ENCODE data around the gene SLC51B. TPM values are rescaled to one million over a fixed set of nuclear protein-coding genes. Genes with fewer than 3 reads are reported as not detected.

SLC51B gene
- total RNA-seq, 4 donors from 2014 or later = not detected

DNA sequence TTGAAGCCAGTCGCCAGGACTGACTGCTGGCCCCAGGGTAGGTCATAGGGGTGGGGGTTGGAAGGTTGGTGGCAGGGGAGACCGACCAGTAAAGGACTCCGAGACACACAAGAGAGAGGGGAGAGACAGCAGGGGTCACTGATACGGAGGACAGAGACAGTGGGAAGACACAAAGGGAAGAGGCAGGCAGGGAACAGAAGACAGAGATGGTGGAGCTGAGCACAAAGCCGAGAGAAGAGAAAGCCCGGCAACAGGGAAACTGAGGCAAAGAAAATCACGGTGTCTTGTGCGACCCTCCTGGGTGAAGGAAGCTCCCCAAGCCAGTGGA lies 22.1 kb downstream of the SLC51B start:
- in situ Hi-C loops (cut with MboI; ENCODE audit: low sequenced_read_pairs in 4 of 4) (no loop called here), intact Hi-C loops (cut with DNase I; ENCODE audit: low total_unique reads) (no loop called here)
- no peak for TF ChIP-seq POLR2A (IDR thresholded peaks at IDR 0.05)
- TF ChIP-seq, protein P1, sequence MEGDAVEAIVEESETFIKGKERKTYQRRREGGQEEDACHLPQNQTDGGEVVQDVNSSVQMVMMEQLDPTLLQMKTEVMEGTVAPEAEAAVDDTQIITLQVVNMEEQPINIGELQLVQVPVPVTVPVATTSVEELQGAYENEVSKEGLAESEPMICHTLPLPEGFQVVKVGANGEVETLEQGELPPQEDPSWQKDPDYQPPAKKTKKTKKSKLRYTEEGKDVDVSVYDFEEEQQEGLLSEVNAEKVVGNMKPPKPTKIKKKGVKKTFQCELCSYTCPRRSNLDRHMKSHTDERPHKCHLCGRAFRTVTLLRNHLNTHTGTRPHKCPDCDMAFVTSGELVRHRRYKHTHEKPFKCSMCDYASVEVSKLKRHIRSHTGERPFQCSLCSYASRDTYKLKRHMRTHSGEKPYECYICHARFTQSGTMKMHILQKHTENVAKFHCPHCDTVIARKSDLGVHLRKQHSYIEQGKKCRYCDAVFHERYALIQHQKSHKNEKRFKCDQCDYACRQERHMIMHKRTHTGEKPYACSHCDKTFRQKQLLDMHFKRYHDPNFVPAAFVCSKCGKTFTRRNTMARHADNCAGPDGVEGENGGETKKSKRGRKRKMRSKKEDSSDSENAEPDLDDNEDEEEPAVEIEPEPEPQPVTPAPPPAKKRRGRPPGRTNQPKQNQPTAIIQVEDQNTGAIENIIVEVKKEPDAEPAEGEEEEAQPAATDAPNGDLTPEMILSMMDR (IDR thresholded peaks at IDR 0.05 in 4 of 5, conservative IDR thresholded peaks at IDR 0.05 in 1 of 5) = no peak
- Histone ChIP-seq H3K9me3 (no peaks in the 10 kb centered on the region), H3K4me1 (peaks cover 34 to 39% of the 10 kb centered on the region in 2 donors), H3K27me3 (peaks cover 0 to 2% (median 0%) of the 10 kb centered on the region in 3 donors), H3K36me3 (no peaks in the 10 kb centered on the region), H3K4me3 (peak overlapping the region; percentile 40 to 54 (median 48)), H3K27ac (peak overlapping the region; percentile 50 to 78 (median 64))
- no peak for DNase-seq
- ATAC-seq = no peak

DNA sequence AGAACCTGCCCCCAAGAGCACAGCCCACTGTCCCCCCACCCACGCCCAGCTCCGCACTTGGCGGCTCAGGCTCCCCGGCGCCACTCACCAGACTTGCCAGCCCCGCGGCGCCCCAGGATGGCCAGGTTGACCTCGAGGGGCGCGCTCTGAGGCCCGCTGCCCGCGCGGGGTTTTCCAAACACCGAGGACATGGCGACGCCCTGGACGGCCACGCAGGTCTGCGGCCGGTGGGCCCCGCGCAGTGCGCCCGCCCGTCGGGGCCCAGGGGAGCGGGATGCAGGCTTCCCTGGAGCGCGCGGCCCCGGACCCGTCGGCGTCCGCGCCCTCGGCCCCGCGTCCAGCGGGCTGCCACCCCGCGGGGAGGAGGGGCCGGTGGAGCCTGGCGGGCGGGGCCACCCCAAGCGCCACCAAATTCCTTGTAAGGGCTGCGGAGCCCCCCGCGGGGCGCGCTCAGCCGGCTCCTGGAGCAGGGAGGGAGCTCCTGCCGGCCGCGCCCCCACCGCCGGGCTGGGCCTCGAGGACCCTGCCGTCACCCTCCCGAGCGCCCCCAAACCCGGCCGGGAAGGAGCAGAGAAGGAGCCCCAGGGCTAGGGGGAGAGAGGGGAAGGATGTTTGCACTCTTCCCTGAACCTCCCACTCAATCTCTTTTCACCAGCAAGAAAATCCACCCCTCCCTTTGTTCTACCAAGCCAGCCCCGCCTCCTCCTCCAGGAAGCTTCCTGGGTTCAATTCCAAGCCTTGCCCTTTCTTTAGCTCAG lies 22.6 kb downstream of the SLC51B start, which contains the start of gene RASL12:
Gene RASL12 (minus strand): TSS at position 347 of the 758 bp plus-strand sequence. CDS start 156 bp downstream, at position 191.
- peak within 1 kb of the TSS; percentile 40 to 54 (median 48) for H3K4me3 ChIP-seq
- H3K36me3 ChIP-seq = no peaks in the 10 kb centered on the region
- H3K27ac ChIP-seq = peak within 1 kb of the TSS; percentile 52 to 78 (median 64)
- no peaks in the 10 kb centered on the region for H3K9me3 ChIP-seq
- TF ChIP-seq, protein P1 (IDR thresholded peaks at IDR 0.05 in 4 of 5, conservative IDR thresholded peaks at IDR 0.05 in 1 of 5) = no peak
- no peak for TF ChIP-seq POLR2A (IDR thresholded peaks at IDR 0.05)
- ATAC-seq = no peak
- peaks cover 38 to 39% of the 10 kb centered on the region in 2 donors for H3K4me1 ChIP-seq
- intact Hi-C loops (cut with DNase I; ENCODE audit: low total_unique reads) = no loop called here
- DNase-seq = no peak
- in situ Hi-C loops (cut with MboI; ENCODE audit: low sequenced_read_pairs in 4 of 4) = no loop called here
- H3K27me3 ChIP-seq = peaks cover 0 to 2% (median 0%) of the 10 kb centered on the region in 3 donors

DNA sequence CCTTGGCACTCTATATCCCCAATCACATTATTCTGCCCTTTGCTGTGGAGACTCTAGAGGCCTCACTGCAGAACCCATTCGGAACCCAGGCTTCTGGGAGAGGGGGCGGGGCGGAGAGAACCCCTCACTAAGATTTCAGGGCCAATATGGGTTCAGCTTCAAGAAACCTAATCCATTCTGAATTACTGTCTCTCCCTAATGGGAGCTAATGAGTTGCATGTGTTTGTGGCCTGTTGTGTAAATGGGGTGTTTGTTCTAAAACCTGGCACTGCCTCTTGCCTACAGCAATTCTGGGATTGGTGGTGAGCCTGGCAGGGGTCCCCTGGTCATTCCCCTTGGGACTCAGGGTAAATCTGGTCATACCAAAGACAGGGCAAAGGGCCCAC lies 23.2 kb downstream of the SLC51B start:
- Histone ChIP-seq H3K4me1 (peaks cover 38 to 39% of the 10 kb centered on the region in 2 donors), H3K27ac (peak overlapping the region; percentile 16 to 78 (median 61)), H3K27me3 (peaks cover 0 to 2% (median 0%) of the 10 kb centered on the region in 3 donors), H3K9me3 (no peaks in the 10 kb centered on the region), H3K36me3 (no peaks in the 10 kb centered on the region), H3K4me3 (peak overlapping the region; percentile 40 to 54 (median 48))
- DNase-seq (no peak), ATAC-seq (no peak)
- intact Hi-C loops (cut with DNase I; ENCODE audit: low total_unique reads) (no loop called here), in situ Hi-C loops (cut with MboI; ENCODE audit: low sequenced_read_pairs in 4 of 4) (no loop called here)
- TF ChIP-seq POLR2A (IDR thresholded peaks at IDR 0.05) = no peak
- TF ChIP-seq, protein P1 (IDR thresholded peaks at IDR 0.05 in 4 of 5, conservative IDR thresholded peaks at IDR 0.05 in 1 of 5) = no peak

DNA sequence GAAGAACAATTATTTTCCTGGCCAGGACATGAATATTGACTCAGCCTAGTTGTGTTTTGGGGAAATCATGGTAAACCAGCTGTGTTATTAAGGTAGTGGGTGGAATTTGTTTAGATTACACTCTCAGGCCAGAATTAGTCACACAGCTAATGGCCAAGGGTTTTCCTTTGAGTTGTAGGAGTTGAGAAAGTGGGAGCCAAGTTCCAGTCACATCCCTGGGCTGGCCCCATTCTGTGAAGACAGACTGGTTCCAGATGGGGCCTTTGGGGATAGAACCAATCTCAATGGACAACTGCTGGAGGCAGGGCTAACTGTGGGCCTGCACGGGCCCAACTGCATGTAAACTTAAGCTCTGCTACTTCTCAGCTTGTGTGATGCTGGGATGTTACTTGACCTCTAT lies 24.0 kb downstream of the SLC51B start:
- in situ Hi-C loops (cut with MboI; ENCODE audit: low sequenced_read_pairs in 4 of 4) = no loop called here
- Histone ChIP-seq H3K27ac (peak overlapping the region; percentile 16 to 78 (median 61)), H3K9me3 (no peaks in the 10 kb centered on the region), H3K27me3 (peaks cover 0 to 2% (median 0%) of the 10 kb centered on the region in 3 donors), H3K36me3 (no peaks in the 10 kb centered on the region), H3K4me3 (no peak overlapping the region), H3K4me1 (peaks cover 38 to 42% of the 10 kb centered on the region in 2 donors)
- DNase-seq (no peak), ATAC-seq (no peak)
- intact Hi-C loops (cut with DNase I; ENCODE audit: low total_unique reads) = no loop called here
- no peak for TF ChIP-seq POLR2A (IDR thresholded peaks at IDR 0.05)
- TF ChIP-seq, protein P1 (IDR thresholded peaks at IDR 0.05 in 4 of 5, conservative IDR thresholded peaks at IDR 0.05 in 1 of 5) = no peak
